SK-N-SH (cell line): ENCODE results near the gene LPGAT1. TPM values are rescaled to one million over a fixed set of nuclear protein-coding genes. Genes with fewer than 3 reads are reported as not detected.

ENCODE experiments used
- CTCF ChIA-PET: fragments of 300-600, 350-600 bp; formaldehyde crosslinking; extraction: SDS; loops from one replicate; lab custom pipeline; 2021; lab: Yijun Ruan, JAX
- POLR2A ChIA-PET: fragments of 350-600 bp; sonication (Branson Sonifier 250); formaldehyde crosslinking; extraction: SDS; loops from one replicate; lab custom pipeline; 2020; ENCODE audit warnings: antibody characterized with exemption, inconsistent platforms; lab: Yijun Ruan, JAX
- DNase-seq: peaks from one replicate; pipeline ENCODE4 v3.0.0; 2012
- H2AFZ ChIP-seq: fragments of 200-600 bp; sonication (generic); 2 replicates; pipeline ENCODE4 v1.8.1; 2016; ENCODE audit warnings: antibody characterized with exemption, mild to moderate bottlenecking, low read depth
- H3F3A ChIP-seq: fragments of 200-600 bp; sonication (generic); replicated peaks from 2 replicates; pipeline ENCODE3; 2016; ENCODE audit warnings: antibody characterized with exemption, mild to moderate bottlenecking; ENCODE audit not compliant: insufficient read depth
- H3K27ac ChIP-seq, 2 experiments: fragments of 200-500 bp in 1 of 2; fragments of 200-600 bp in 1 of 2; sonication (Bioruptor generic) in 1 of 2; sonication (generic), shearing (Covaris generic) in 1 of 2; 2 replicates each; pipeline versions ENCODE4 v1.5.1 to v1.6.1; 2014 to 2016; ENCODE audit warnings: low read depth in 2 of 2, inconsistent platforms in 1 of 2, low read length in 1 of 2, mild to moderate bottlenecking in 1 of 2, mixed read lengths in 1 of 2
- H3K27me3 ChIP-seq: fragments of 200-600 bp; sonication (generic), shearing (Covaris generic); 2 replicates; pipeline ENCODE4 v1.6.1; 2016; ENCODE audit warnings: mixed run types; ENCODE audit not compliant: insufficient read depth
- H3K36me3 ChIP-seq, 2 experiments: fragments of 200-500 bp in 1 of 2; fragments of 200-600 bp in 1 of 2; sonication (Bioruptor generic) in 1 of 2; sonication (generic) in 1 of 2; replicated peaks in 1 of 2; 2 replicates each; pipeline versions ENCODE3 to v1.5.1; 2014 to 2016; ENCODE audit warnings: low read length in 1 of 2, mild to moderate bottlenecking in 1 of 2; ENCODE audit not compliant: insufficient read depth in 2 of 2, control insufficient read depth in 1 of 2
- H3K4me1 ChIP-seq, 2 experiments: fragments of 200-500 bp in 1 of 2; fragments of 200-600 bp in 1 of 2; sonication (Bioruptor generic) in 1 of 2; sonication (generic), shearing (Covaris generic) in 1 of 2; 2 replicates each; pipeline versions ENCODE4 v1.5.1 to v1.6.1; 2014 to 2016; ENCODE audit warnings: low read depth in 1 of 2, low read length in 1 of 2, mixed run types in 1 of 2; ENCODE audit not compliant: insufficient read depth in 2 of 2, control insufficient read depth in 1 of 2
- H3K4me2 ChIP-seq: fragments of 200-600 bp; sonication (generic), shearing (Covaris generic); 2 replicates; pipeline ENCODE4 v1.6.1; 2017; ENCODE audit warnings: mixed run types
- H3K4me3 ChIP-seq, 2 experiments: fragments of 200-500 bp in 1 of 2; fragments of 200-600 bp in 1 of 2; sonication (Bioruptor generic) in 1 of 2; sonication (generic), shearing (Covaris generic) in 1 of 2; 2 replicates each; pipeline versions ENCODE4 v1.5.1 to v1.8.1; 2014 to 2016; ENCODE audit warnings: low read depth in 2 of 2, inconsistent platforms in 1 of 2, low read length in 1 of 2, mild to moderate bottlenecking in 1 of 2, mixed read lengths in 1 of 2, moderate library complexity in 1 of 2
- H3K79me2 ChIP-seq: fragments of 200-600 bp; sonication (generic); 2 replicates; pipeline ENCODE4 v1.8.1; 2017; ENCODE audit warnings: mild to moderate bottlenecking; ENCODE audit not compliant: insufficient read depth
- H3K9ac ChIP-seq: fragments of 200-600 bp; sonication (generic); 2 replicates; pipeline ENCODE4 v1.6.1; 2017; ENCODE audit warnings: mixed run types
- H3K9me2 ChIP-seq: fragments of 200-600 bp; sonication (generic); 2 replicates; pipeline ENCODE4 v1.6.1; 2017; ENCODE audit warnings: mixed run types
- H3K9me3 ChIP-seq: fragments of 200-600 bp; sonication (generic); 2 replicates; pipeline ENCODE4 v1.6.1; 2017; ENCODE audit warnings: mixed run types, mild to moderate bottlenecking, moderate library complexity
- H4K20me1 ChIP-seq: fragments of 200-600 bp; sonication (generic); 2 replicates; pipeline ENCODE4 v1.6.1; 2017; ENCODE audit warnings: mild to moderate bottlenecking, mixed run types; ENCODE audit not compliant: insufficient read depth
- EP300 ChIP-seq, 2 experiments: IDR thresholded peaks; 2 replicates each; pipeline versions ENCODE4 v1.4.0 to v1.6.1; 2012; ENCODE audit warnings: borderline replicate concordance in 1 of 2, low read depth in 1 of 2, low read length in 1 of 2
- FOSL2 ChIP-seq: IDR thresholded peaks from 2 replicates; pipeline ENCODE4 v1.4.0; 2012; ENCODE audit warnings: low read depth, mild to moderate bottlenecking, moderate library complexity, borderline replicate concordance
- FOXJ3 ChIP-seq: sonication (generic); formaldehyde crosslinking; IDR thresholded peaks from 2 replicates; pipeline ENCODE4 v1.5.1; 2020; ENCODE audit warnings: mild to moderate bottlenecking, missing genetic modification reagents
- GABPA ChIP-seq: IDR thresholded peaks from 2 replicates; pipeline ENCODE4 v1.4.0; 2012; ENCODE audit warnings: low read depth, mild to moderate bottlenecking
- MEF2A ChIP-seq: IDR thresholded peaks from 2 replicates; pipeline ENCODE4 v1.4.0; 2012; ENCODE audit warnings: low read depth, borderline replicate concordance
- MXI1 ChIP-seq: IDR thresholded peaks from 2 replicates; pipeline ENCODE4 v1.6.1; 2012; ENCODE audit warnings: mild to moderate bottlenecking, low read depth, low read length, improper control_type of control experiment
- NRF1 ChIP-seq: IDR thresholded peaks from 2 replicates; pipeline ENCODE4 v1.6.1; 2012; ENCODE audit warnings: low read depth, mild to moderate bottlenecking, low read length
- POLR2AphosphoS5 ChIP-seq: IDR thresholded peaks from 2 replicates; pipeline ENCODE4 v1.6.1; 2012; ENCODE audit warnings: low read depth, low read length
- RAD21 ChIP-seq: IDR thresholded peaks from 2 replicates; pipeline ENCODE4 v1.6.1; 2012; ENCODE audit warnings: mild to moderate bottlenecking, low read length
- REST ChIP-seq: IDR thresholded peaks from 2 replicates; pipeline ENCODE4 v1.6.1; 2012; ENCODE audit warnings: mild to moderate bottlenecking, low read depth, low read length, moderate library complexity
- RXRA ChIP-seq: IDR thresholded peaks from 2 replicates; pipeline ENCODE4 v1.4.0; 2012; ENCODE audit warnings: low read depth, mild to moderate bottlenecking, borderline replicate concordance
- SIN3A ChIP-seq: IDR thresholded peaks from 2 replicates; pipeline ENCODE4 v1.6.1; 2012; ENCODE audit warnings: low read depth, mild to moderate bottlenecking, low read length, moderate library complexity, borderline replicate concordance
- TCF12 ChIP-seq: IDR thresholded peaks from 2 replicates; pipeline ENCODE4 v1.4.0; 2012
- TEAD4 ChIP-seq: IDR thresholded peaks from 2 replicates; pipeline ENCODE4 v1.4.0; 2012; ENCODE audit warnings: mild to moderate bottlenecking, borderline replicate concordance; ENCODE audit not compliant: insufficient read depth
- YY1 ChIP-seq: IDR thresholded peaks from 2 replicates; pipeline ENCODE4 v1.4.0; 2012; ENCODE audit warnings: low read depth, mild to moderate bottlenecking
- WGBS: methylation state at CpG from one replicate; pipeline ENCODE4 v1.1.6; 2017; ENCODE audit warnings: low lambda C conversion rate; 5-methylcytosine and 5-hydroxymethylcytosine counted together
- polyA plus RNA-seq, 3 experiments: library from polyadenylated mRNA; depleted of rRNA; stranded (reverse); fragments of >200 nt; gene quantifications; 2 replicates each; pipeline ENCODE4 v1.2.3, GENCODE V29; 2012
- TF ChIP-seq, protein P1 (sequence below): fragments of 150-350 bp; IDR thresholded peaks from 2 replicates; pipeline ENCODE4 v1.6.1; 2017; ENCODE audit warnings: antibody characterized with exemption, low read length, low read depth, borderline replicate concordance
- TF ChIP-seq, protein P2 (sequence below): fragments of 200-600 bp; sonication (generic); IDR thresholded peaks from 2 replicates; pipeline ENCODE4 v1.6.1; 2017; ENCODE audit warnings: antibody characterized with exemption, mild to moderate bottlenecking, moderate library complexity
- TF ChIP-seq, protein P3 (sequence below): fragments of 150-350 bp; IDR thresholded peaks from 2 replicates; pipeline ENCODE4 v1.6.1; 2016; ENCODE audit warnings: mild to moderate bottlenecking, low read depth, low read length

The LPGAT1 gene
- polyA plus RNA-seq, 1 of the 3 experiments (the other 2 are of a cell fraction): 4.8 TPM

GRCh38 chr1:211710566-211711314 is 119.8 kb downstream of the LPGAT1 start:
- Histone ChIP-seq H3K9me3 (no peaks in the 10 kb centered on the region), H3K36me3 (no peaks in the 10 kb centered on the region), H3F3A (no peaks in the 10 kb centered on the region), H3K79me2 (no peaks in the 10 kb centered on the region), H3K9me2 (no peaks in the 10 kb centered on the region), H3K4me2 (no peak overlapping the region), H3K27ac (no peak overlapping the region), H3K9ac (no peak overlapping the region), H4K20me1 (no peaks in the 10 kb centered on the region), H3K27me3 (no peaks in the 10 kb centered on the region), H2AFZ (no peak overlapping the region)
- 62% methylated on average over 6 of the region's 6 CpGs for WGBS
- no peak for DNase-seq
- POLR2A ChIA-PET: no interaction called here
- no peak for TF ChIP-seq FOSL2
- no peak for TF ChIP-seq POLR2AphosphoS5
- no peak for TF ChIP-seq EP300 (IDR thresholded peaks at IDR 0.05; ENCODE audit: borderline replicate concordance in 1 of 2, low read depth in 1 of 2, low read length in 1 of 2)
- TF ChIP-seq TCF12: no peak
- TF ChIP-seq REST: no peak
- no peak for TF ChIP-seq RAD21
- no peak for TF ChIP-seq NRF1
- TF ChIP-seq TEAD4: no peak
- TF ChIP-seq, protein P1, sequence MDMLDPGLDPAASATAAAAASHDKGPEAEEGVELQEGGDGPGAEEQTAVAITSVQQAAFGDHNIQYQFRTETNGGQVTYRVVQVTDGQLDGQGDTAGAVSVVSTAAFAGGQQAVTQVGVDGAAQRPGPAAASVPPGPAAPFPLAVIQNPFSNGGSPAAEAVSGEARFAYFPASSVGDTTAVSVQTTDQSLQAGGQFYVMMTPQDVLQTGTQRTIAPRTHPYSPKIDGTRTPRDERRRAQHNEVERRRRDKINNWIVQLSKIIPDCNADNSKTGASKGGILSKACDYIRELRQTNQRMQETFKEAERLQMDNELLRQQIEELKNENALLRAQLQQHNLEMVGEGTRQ: no peak
- TF ChIP-seq GABPA: no peak
- TF ChIP-seq RXRA: no peak
- TF ChIP-seq MXI1: no peak
- TF ChIP-seq, protein P2, sequence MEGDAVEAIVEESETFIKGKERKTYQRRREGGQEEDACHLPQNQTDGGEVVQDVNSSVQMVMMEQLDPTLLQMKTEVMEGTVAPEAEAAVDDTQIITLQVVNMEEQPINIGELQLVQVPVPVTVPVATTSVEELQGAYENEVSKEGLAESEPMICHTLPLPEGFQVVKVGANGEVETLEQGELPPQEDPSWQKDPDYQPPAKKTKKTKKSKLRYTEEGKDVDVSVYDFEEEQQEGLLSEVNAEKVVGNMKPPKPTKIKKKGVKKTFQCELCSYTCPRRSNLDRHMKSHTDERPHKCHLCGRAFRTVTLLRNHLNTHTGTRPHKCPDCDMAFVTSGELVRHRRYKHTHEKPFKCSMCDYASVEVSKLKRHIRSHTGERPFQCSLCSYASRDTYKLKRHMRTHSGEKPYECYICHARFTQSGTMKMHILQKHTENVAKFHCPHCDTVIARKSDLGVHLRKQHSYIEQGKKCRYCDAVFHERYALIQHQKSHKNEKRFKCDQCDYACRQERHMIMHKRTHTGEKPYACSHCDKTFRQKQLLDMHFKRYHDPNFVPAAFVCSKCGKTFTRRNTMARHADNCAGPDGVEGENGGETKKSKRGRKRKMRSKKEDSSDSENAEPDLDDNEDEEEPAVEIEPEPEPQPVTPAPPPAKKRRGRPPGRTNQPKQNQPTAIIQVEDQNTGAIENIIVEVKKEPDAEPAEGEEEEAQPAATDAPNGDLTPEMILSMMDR: no peak
- TF ChIP-seq, protein P3, sequence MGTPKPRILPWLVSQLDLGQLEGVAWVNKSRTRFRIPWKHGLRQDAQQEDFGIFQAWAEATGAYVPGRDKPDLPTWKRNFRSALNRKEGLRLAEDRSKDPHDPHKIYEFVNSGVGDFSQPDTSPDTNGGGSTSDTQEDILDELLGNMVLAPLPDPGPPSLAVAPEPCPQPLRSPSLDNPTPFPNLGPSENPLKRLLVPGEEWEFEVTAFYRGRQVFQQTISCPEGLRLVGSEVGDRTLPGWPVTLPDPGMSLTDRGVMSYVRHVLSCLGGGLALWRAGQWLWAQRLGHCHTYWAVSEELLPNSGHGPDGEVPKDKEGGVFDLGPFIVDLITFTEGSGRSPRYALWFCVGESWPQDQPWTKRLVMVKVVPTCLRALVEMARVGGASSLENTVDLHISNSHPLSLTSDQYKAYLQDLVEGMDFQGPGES: no peak
- TF ChIP-seq MEF2A: no peak
- TF ChIP-seq SIN3A: no peak
- TF ChIP-seq FOXJ3 (CRISPR knock-in tag): no peak
- TF ChIP-seq YY1: no peak
- TF ChIP-seq, all 33 proteins: peak for 0
- Histone ChIP-seq H3K4me3 (no peak overlapping the region), H3K4me1 (no peaks in the 10 kb centered on the region)
- CTCF ChIA-PET: interaction anchor here (1.8 kb wide), 1 partner anchor 12 kb away, joined by 4 read pairs; no protein-coding TSS in a partner anchor
